ENCODE measurements around the gene STK11IP.

GRCh38 chr2:219548990-219549389 is 48.7 kb upstream of the STK11IP start:
- TF ChIP-seq RELA (IDR thresholded peaks at IDR 0.05; ENCODE audit: borderline replicate concordance, partially characterized antibody) (no peak), ZNF274 (IDR thresholded peaks at IDR 0.05; ENCODE audit: insufficient read depth, insufficient read length) (no peak), CTCF (IDR thresholded peaks at IDR 0.05 in 2 of 3, conservative IDR thresholded peaks at IDR 0.05 in 1 of 3; ENCODE audit: control insufficient read depth in 2 of 3, extremely low read depth in 1 of 3, insufficient read depth in 1 of 3, low read depth in 3 of 3, low read length in 3 of 3) (no peak)
